Esophagus muscularis mucosa (tissue), 4 donors: ENCODE results near the gene NEURL2.

Experiments
- EP300 ChIP-seq: sonication (generic); formaldehyde crosslinking; IDR thresholded peaks from one replicate; pipeline ENCODE4 v1.6.1; 2017; ENCODE audit warnings: antibody characterized with exemption
- POLR2A ChIP-seq: fragments of 450-650 bp; IDR thresholded peaks from one replicate; pipeline ENCODE4 v1.6.1; 2017; ENCODE audit warnings: antibody characterized with exemption, moderate library complexity, mild to moderate bottlenecking, low read depth
- POLR2AphosphoS5 ChIP-seq, 2 donors: sonication (generic); formaldehyde crosslinking; IDR thresholded peaks; one replicate each; pipeline ENCODE4 v1.6.1; 2017; ENCODE audit warnings: antibody characterized with exemption in 2 of 2
- TF ChIP-seq, protein P1 (sequence below), 3 experiments: fragments of 200-600 bp in 2 of 3; fragments of 450-650 bp in 1 of 3; sonication (generic) in 2 of 3; IDR thresholded peaks; one replicate each; pipeline ENCODE4 v1.5.1; 2017 to 2019; ENCODE audit warnings: antibody characterized with exemption in 3 of 3, mild to moderate bottlenecking in 2 of 3, moderate library complexity in 1 of 3

GRCh38 chr20:45866454-45866853 lies 24.6 kb downstream of the NEURL2 start:
- TF ChIP-seq, protein P1, sequence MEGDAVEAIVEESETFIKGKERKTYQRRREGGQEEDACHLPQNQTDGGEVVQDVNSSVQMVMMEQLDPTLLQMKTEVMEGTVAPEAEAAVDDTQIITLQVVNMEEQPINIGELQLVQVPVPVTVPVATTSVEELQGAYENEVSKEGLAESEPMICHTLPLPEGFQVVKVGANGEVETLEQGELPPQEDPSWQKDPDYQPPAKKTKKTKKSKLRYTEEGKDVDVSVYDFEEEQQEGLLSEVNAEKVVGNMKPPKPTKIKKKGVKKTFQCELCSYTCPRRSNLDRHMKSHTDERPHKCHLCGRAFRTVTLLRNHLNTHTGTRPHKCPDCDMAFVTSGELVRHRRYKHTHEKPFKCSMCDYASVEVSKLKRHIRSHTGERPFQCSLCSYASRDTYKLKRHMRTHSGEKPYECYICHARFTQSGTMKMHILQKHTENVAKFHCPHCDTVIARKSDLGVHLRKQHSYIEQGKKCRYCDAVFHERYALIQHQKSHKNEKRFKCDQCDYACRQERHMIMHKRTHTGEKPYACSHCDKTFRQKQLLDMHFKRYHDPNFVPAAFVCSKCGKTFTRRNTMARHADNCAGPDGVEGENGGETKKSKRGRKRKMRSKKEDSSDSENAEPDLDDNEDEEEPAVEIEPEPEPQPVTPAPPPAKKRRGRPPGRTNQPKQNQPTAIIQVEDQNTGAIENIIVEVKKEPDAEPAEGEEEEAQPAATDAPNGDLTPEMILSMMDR (IDR thresholded peaks at IDR 0.05), result no peak
- no peak for TF ChIP-seq POLR2A
- no peak for TF ChIP-seq POLR2AphosphoS5 (IDR thresholded peaks at IDR 0.05)
- TF ChIP-seq EP300, result no peak
